Transverse colon (tissue), 4 donors: ENCODE results near the gene FIGN. TPM values are rescaled to one million over a fixed set of nuclear protein-coding genes. Genes with fewer than 3 reads are reported as not detected.

Source experiments
- DNase-seq: peaks from one replicate; pipeline ENCODE4 v3.0.0-alpha.2; 2019
- H3K27ac ChIP-seq, 4 donors: fragments of 200-600 bp; sonication (generic); 2 replicates each; pipeline ENCODE4 v1.5.1; 2016 to 2018; ENCODE audit warnings: inconsistent platforms in 4 of 4
- H3K27me3 ChIP-seq: fragments of 200-600 bp; sonication (generic); 2 replicates; pipeline ENCODE4 v1.5.1; 2017; ENCODE audit warnings: inconsistent platforms
- H3K36me3 ChIP-seq, 4 donors: fragments of 200-600 bp; sonication (generic); 2 replicates each; pipeline ENCODE4 v1.5.1; 2017 to 2019; ENCODE audit warnings: inconsistent platforms in 4 of 4
- H3K4me1 ChIP-seq, 4 donors: fragments of 200-600 bp; sonication (generic); 2 replicates each; pipeline ENCODE4 v1.5.1; 2017 to 2020; ENCODE audit warnings: inconsistent platforms in 4 of 4
- H3K4me3 ChIP-seq, 4 donors: fragments of 200-600 bp; sonication (generic); 1 replicate in 1 of 4; 2 replicates in 3 of 4; pipeline versions ENCODE4 v1.5.1 to v1.6.1; 2017 to 2019; ENCODE audit warnings: inconsistent platforms in 4 of 4
- H3K9me3 ChIP-seq, 2 donors: fragments of 200-600 bp; sonication (generic); 2 replicates each; pipeline ENCODE4 v1.5.1; 2017 to 2019; ENCODE audit warnings: inconsistent platforms in 2 of 2
- EP300 ChIP-seq: sonication (generic); formaldehyde crosslinking; IDR thresholded peaks from one replicate; pipeline ENCODE4 v1.6.1; 2017; ENCODE audit warnings: antibody characterized with exemption, low read depth
- POLR2A ChIP-seq: fragments of 450-650 bp; IDR thresholded peaks from one replicate; pipeline ENCODE4 v1.6.1; 2016; ENCODE audit warnings: antibody characterized with exemption, mild to moderate bottlenecking, moderate library complexity
- POLR2AphosphoS5 ChIP-seq, 3 donors: sonication (generic); formaldehyde crosslinking; IDR thresholded peaks; one replicate each; pipeline ENCODE4 v1.6.1; 2016; ENCODE audit warnings: antibody characterized with exemption in 3 of 3
- WGBS, 2 donors: methylation state at CpG; one replicate each; pipeline ENCODE4 v1.1.5; 2018; ENCODE audit warnings: low coverage in 1 of 2; 5-methylcytosine and 5-hydroxymethylcytosine counted together
- in situ Hi-C, 4 donors: fragments of 200-750 bp; cut with MboI; loops; one replicate each; pipeline versions ENCODE4 v1.15.0 to v1.15.1; 2017; ENCODE audit warnings: low sequenced_read_pairs in 3 of 4, low pct_ligation_motif_present in 1 of 4, low pct_unique_long_range_greater_than_20kb in 1 of 4
- intact Hi-C: fragments of 100-400 bp; cut with DNase I; formaldehyde crosslinking; loops from one replicate; pipeline ENCODE4 v1.15.1; 2023; ENCODE audit warnings: low total_unique reads
- total RNA-seq, 4 donors: library from RNA; depleted of rRNA; stranded (reverse); fragments of >200 nt; gene quantifications; one replicate each; pipeline ENCODE4 v1.1.0, GENCODE V29; 2016
- TF ChIP-seq, protein P1 (sequence below), 5 experiments: fragments of 200-600 bp in 3 of 5; fragments of 450-650 bp in 2 of 5; sonication (generic) in 3 of 5; IDR thresholded peaks; 1 replicate in 2 of 5; 2 replicates in 3 of 5; pipeline ENCODE4 v1.5.1; 2016 to 2017; ENCODE audit warnings: antibody characterized with exemption in 5 of 5, inconsistent platforms in 3 of 5, mild to moderate bottlenecking in 2 of 5, moderate library complexity in 1 of 5

Gene FIGN
- total RNA-seq, 4 donors from 2014 or later: 0.75 to 1.3 (median 1.0) TPM

DNA sequence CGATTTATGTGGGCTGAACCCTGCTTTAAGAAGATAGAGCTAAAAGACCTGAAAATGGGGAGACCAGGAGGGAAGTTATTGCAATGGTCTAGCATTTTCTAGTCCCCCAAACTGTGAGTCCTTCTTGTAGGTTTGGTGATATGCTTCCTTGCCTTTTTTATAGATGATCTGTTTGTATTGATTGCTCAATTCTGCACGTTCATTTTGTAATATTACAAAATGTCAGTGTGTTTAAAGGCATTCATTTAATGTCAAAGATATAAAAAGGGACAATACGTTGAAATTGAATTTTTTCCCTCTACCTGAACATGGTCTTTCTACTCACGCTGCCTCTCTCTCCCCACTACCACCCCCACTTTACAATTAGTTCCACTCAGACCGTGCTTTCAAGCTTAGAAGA lies 5.6 kb upstream of the FIGN start:
- intact Hi-C loops (no loop called here), in situ Hi-C loops (no loop called here)
- H3K4me3 ChIP-seq: no peak overlapping the region
- TF ChIP-seq, protein P1, sequence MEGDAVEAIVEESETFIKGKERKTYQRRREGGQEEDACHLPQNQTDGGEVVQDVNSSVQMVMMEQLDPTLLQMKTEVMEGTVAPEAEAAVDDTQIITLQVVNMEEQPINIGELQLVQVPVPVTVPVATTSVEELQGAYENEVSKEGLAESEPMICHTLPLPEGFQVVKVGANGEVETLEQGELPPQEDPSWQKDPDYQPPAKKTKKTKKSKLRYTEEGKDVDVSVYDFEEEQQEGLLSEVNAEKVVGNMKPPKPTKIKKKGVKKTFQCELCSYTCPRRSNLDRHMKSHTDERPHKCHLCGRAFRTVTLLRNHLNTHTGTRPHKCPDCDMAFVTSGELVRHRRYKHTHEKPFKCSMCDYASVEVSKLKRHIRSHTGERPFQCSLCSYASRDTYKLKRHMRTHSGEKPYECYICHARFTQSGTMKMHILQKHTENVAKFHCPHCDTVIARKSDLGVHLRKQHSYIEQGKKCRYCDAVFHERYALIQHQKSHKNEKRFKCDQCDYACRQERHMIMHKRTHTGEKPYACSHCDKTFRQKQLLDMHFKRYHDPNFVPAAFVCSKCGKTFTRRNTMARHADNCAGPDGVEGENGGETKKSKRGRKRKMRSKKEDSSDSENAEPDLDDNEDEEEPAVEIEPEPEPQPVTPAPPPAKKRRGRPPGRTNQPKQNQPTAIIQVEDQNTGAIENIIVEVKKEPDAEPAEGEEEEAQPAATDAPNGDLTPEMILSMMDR (IDR thresholded peaks at IDR 0.05): no peak
- no peak for TF ChIP-seq POLR2AphosphoS5 (IDR thresholded peaks at IDR 0.05)
- no peaks in the 10 kb centered on the region for H3K9me3 ChIP-seq
- no peak for DNase-seq
- H3K36me3 ChIP-seq: no peaks in the 10 kb centered on the region
- H3K4me1 ChIP-seq: peaks cover 0 to 5% (median 0%) of the 10 kb centered on the region in 4 donors
- WGBS, 2 donors: 56 to 64% methylated on average over 5 of the region's 5 CpGs
- H3K27me3 ChIP-seq: peaks cover 19% of the 10 kb centered on the region
- no peak overlapping the region for H3K27ac ChIP-seq

DNA sequence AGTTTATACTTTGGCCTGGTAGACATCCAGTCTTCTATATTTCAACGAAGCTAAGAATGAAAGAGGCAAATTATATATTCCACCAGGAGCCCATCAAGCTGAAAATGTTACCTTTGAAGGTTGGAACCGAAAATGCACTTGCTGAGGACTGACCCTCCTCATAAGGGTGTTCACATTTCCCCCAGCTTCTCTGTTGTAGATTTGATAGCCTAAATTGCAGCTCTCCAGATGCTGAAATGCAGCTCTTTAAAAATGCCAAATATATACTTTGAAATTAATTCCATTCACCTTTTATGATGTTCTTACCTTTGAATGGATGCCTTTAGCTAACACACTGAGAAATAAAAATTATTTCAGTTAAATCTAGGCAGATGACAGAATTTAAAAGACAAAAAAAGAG lies 1.8 kb upstream of the FIGN start:
- no peaks in the 10 kb centered on the region for H3K36me3 ChIP-seq
- WGBS, 2 donors: 63 to 65% methylated on average over 2 of the region's 2 CpGs
- H3K4me1 ChIP-seq: peaks cover 0 to 15% (median 7%) of the 10 kb centered on the region in 4 donors
- TF ChIP-seq, protein P1 (IDR thresholded peaks at IDR 0.05): no peak
- TF ChIP-seq POLR2AphosphoS5 (IDR thresholded peaks at IDR 0.05): no peak
- TF ChIP-seq POLR2A: no peak
- TF ChIP-seq EP300: no peak
- no peaks in the 10 kb centered on the region for H3K9me3 ChIP-seq
- no peak overlapping the region for H3K4me3 ChIP-seq
- intact Hi-C loops: no loop called here
- H3K27ac ChIP-seq: peak overlapping the region in 1 of 4 donors; percentile 88
- in situ Hi-C loops: no loop called here
- peaks cover 39% of the 10 kb centered on the region for H3K27me3 ChIP-seq
- no peak for DNase-seq

DNA sequence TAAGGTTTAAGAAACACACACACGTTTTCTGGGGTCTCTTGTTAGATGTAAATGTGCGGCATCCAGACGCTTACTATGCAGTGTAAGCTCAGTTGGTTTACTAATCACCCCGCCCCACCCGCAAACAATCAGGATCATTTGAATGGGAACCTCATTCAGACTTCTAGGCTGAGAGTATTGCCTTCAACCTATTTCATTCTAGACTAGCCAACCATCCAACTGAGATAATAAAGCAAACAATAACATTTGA lies 1.3 kb upstream of the FIGN start:
- peak overlapping the region in 2 of 4 donors; percentile 52 to 58 for H3K4me3 ChIP-seq
- peaks cover 39% of the 10 kb centered on the region for H3K27me3 ChIP-seq
- no peaks in the 10 kb centered on the region for H3K9me3 ChIP-seq
- peaks cover 0 to 15% (median 7%) of the 10 kb centered on the region in 4 donors for H3K4me1 ChIP-seq
- DNase-seq: no peak
- in situ Hi-C loops: no loop called here
- TF ChIP-seq EP300 (no peak), POLR2AphosphoS5 (IDR thresholded peaks at IDR 0.05) (no peak), POLR2A (no peak)
- TF ChIP-seq, protein P1 (IDR thresholded peaks at IDR 0.05): no peak
- no peaks in the 10 kb centered on the region for H3K36me3 ChIP-seq
- 50 to 63% methylated on average over 2 to 5 of the region's 5 CpGs for WGBS, 2 donors
- H3K27ac ChIP-seq: peak overlapping the region; percentile 80 to 94 (median 90)
- intact Hi-C loops: no loop called here

DNA sequence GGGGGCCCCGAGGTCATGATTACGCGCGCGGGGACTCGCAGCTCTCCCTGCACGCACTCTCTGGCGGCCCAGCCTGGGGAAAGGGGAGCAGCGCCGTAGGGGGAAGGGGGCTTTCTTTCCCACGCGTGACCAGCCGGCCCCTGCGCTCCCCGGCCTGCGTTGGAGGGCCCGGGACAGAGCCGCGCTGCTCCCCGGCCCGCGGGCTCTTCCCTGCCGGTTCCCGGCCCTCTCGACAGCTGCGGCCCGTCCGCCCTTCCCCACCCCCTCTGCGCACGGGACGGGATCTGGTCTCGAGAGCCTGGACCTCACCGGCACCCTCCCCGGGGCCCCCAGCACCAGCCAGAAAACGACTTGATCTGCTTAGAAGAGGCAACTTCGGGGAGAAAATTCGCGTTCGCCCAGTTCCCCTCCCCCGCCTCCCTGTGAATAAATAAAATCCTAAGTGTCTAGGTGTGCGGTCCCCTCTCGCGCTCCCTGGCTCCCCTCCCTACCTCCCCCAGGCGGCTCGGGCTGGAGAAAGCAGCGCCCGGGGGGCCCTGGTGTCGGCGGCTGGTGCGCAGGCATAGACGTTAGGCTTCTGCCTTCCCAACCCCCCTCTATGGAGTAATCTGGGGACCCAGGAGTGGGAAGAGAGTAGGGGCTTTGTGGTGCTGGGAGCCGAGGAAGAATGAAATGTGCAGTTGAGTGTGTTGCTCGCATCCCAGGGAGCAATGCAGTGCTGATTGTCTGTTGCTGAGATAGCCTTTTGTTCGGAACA lies 803 bp upstream of the FIGN start:
- Histone ChIP-seq H3K27ac (peak overlapping the region; percentile 80 to 94 (median 90)), H3K36me3 (no peaks in the 10 kb centered on the region), H3K9me3 (no peaks in the 10 kb centered on the region), H3K4me3 (peak overlapping the region; percentile 52 to 58 (median 52)), H3K4me1 (peaks cover 0 to 15% (median 7%) of the 10 kb centered on the region in 4 donors), H3K27me3 (peaks cover 39% of the 10 kb centered on the region)
- intact Hi-C loops: no loop called here
- WGBS, 2 donors: 10% methylated on average over 22 of the region's 54 CpGs; no CpG with 5 or more reads in 1 of the 2 donors
- in situ Hi-C loops: no loop called here
- no peak for TF ChIP-seq POLR2A
- TF ChIP-seq, protein P1 (IDR thresholded peaks at IDR 0.05): peak in 1 of 5 experiments; percentile 8
- DNase-seq: peak; percentile 9
